Right ventricle myocardium superior (tissue), 1 donor: Measurements from ENCODE around the gene POLR2B. TPM values are rescaled to one million over a fixed set of nuclear protein-coding genes. Genes with fewer than 3 reads are reported as not detected.
"Not testable (repeated sequence)": the region's sequence is repeated elsewhere in the genome, so short reads cannot be mapped to it uniquely, and the experiment has no call there.

Source experiments
- ATAC-seq: fragments of 200-7000 bp; cut with Tn5 transposase; one replicate; pipeline ENCODE4 v1.9.1; 2020; ENCODE audit warnings: mild to moderate bottlenecking; ENCODE audit not compliant: poor library complexity
- DNase-seq: peaks from one replicate; pipeline ENCODE4 v3.0.0-alpha.2; 2020
- intact Hi-C: fragments of 100-400 bp; cut with DNase I; formaldehyde crosslinking; loops from one replicate; pipeline ENCODE4 v1.11.2; 2022
- total RNA-seq: library from RNA; stranded (reverse); fragmentation: NEBNext Ultra II Directional; extraction: Animal tissue kit (Norgen Biotek cat#: 25700); gene quantifications from one replicate; pipeline ENCODE4 v1.2.1, GENCODE V29; 2021
- donor health status: DM: no; HTN: yes; CAD: no; lungs with severe emphysema.

POLR2B gene
- total RNA-seq, 1 donor from 2014 or later, result 71.6 TPM

DNA sequence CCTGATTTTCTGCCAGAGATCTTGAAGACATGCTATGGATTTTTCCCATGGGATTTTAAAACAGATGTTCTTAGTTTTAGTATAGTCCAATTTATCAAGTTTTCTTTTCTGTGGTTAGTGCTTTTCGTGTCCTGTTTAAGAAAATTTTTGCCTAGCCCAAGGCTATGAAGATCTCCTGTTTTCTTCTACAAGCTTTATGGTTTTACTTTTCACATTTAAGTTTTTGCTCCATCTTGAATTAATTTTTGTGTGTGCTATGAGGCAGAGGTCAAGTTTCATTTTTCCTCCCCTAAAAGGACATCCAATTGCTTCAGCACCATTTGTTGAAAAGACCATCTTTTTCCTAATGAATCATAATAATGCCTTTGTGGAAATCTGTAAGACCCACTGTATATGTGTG is 65.6 kb downstream of the POLR2B start:
- intact Hi-C loops, result loop anchor here (5.0 kb wide), 1 partner anchor 68 kb away; the partner anchor contains the start of gene IGFBP7
- DNase-seq (no peak), ATAC-seq (no peak)

DNA sequence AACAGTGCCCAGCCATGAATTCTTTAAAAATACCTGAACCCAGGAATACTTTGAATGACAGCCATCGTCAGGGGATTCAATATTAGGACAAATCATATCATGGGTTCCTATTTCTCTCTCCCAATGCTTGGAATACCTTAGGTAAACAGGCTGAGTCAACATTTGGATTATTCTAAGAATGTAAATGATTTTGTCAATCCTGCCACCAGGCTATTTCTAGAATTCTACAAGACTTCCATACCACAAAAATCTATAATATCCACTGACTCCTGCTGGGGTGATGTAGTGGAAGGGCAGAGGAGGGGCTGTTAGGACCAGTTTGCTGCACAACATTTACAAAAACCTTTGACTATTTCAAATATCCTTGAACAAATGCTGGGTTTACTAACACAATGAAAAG is 66.3 kb downstream of the POLR2B start:
- no peak for DNase-seq
- no peak for ATAC-seq
- intact Hi-C loops, result loop anchor here (5.0 kb wide), 1 partner anchor 67 kb away; the partner anchor contains the start of gene IGFBP7

DNA sequence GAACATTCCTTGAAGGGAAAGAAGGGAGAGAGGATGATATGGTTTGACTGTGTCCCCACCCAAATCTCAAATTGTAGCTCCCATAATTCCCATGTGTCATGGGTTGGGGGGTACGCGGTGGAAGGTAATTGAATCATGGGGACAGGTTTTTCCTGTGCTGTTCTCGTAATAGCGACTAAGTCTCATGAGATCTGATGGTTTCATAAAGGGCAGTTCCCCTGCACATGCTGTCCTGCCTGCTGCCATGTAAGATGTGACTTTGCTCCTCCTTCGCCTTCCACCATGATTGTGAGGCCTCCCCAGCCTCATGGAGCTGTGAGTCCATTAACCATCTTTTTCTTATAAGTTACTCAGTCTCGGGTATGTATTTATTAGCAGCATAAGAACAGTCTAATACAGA is 68.3 kb downstream of the POLR2B start:
- intact Hi-C loops, ATAC-seq, DNase-seq: not testable (repeated sequence)

- DNase-seq, result no peak
- intact Hi-C loops, result no loop called here
- peak; percentile 45 for ATAC-seq
Measured at GRCh38 chr4:57048590-57049304, 70.1 kb downstream of the POLR2B start.

DNA sequence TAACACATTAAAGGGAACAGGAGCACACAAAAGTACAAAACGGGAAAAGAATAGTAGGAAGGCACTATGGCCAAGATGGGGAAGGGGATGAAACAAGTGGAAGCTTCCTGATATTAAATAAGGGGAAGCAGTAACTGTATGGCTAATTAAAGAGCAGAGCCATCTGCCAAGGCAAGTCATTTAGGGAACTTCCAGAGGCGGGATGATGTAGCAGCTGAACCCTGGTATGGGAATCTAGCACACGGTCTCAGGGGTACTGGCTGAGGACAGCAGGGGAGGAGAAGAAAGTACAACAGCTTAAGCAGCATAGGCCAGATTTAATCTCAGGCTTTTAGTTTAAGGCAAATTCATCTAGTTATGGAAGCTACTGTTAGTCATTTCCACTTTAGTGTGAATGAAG is 72.4 kb downstream of the POLR2B start:
- intact Hi-C loops, result no loop called here
- no peak for DNase-seq
- ATAC-seq, result peak; percentile 44

- no peak for ATAC-seq
- intact Hi-C loops, result no loop called here
Measured at GRCh38 chr4:57051524-57051923, 72.8 kb downstream of the POLR2B start.

DNA sequence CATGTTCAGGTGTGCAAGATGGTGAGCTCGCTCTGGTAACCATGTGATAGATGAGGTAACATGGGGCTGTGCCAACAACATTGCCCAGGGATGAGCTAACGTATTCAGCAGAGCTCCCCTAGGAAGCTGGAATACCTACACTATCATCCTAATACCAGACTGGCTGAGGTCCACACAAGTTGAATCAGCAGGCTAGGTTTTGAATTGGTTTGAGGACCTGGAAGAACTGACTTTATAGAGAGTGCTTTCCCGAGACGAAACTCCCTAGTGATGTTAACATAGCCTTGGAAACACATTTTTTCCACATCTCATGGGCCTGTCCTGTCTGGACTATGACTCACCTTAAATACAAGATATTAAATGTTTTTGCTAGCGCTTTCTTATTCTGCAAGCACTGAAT is 74.8 kb downstream of the POLR2B start:
- intact Hi-C loops, result no loop called here
- ATAC-seq (no peak), DNase-seq (no peak)

More at GRCh38 chr4:57051524-57051923, 72.8 kb downstream of the POLR2B start:
- DNase-seq, result no peak

GRCh38 chr4:57055886-57056285 is 77.2 kb downstream of the POLR2B start:
- peak; percentile 71 for ATAC-seq
- peak; percentile 64 for DNase-seq
- intact Hi-C loops, result no loop called here

DNA sequence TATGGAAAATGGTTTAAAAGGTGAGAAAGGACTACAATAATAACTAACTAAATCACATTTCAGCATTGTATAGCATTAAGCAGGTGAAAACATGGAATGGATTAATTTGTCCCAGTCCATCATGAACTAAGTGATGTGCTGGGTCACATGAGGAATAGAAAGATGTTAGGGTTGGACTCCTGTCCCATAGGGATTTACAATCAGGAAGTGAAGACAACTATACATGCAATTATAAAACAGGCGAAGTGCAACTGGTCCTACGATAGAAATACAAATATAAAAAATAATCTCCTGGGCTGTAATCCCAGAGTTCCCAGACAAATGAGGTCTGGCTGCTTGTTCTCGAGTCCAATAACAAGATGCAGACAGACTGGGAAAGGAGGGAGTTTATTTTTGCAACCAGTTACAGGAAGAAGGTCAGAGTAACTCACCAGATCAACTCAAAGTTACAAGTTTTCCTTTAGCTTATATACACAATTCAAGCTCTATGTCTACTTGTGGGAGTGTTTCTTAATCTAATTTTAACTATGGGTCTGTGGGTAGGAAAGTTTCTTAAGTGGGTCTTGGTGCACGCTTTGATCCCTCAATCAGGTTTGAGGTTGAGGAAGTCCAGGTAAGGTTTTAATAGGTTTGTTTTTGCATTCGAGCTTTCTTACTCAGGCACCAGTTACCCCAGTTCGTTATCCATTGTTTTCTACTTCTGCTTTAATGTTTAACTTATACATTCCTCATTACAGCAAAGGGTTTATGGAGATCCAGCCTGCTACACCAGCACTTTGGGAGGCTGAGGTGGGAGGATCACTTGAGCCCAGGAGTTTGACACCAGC is 81.4 kb downstream of the POLR2B start:
- ATAC-seq, result no peak
- no peak for DNase-seq
- intact Hi-C loops, result no loop called here

DNA sequence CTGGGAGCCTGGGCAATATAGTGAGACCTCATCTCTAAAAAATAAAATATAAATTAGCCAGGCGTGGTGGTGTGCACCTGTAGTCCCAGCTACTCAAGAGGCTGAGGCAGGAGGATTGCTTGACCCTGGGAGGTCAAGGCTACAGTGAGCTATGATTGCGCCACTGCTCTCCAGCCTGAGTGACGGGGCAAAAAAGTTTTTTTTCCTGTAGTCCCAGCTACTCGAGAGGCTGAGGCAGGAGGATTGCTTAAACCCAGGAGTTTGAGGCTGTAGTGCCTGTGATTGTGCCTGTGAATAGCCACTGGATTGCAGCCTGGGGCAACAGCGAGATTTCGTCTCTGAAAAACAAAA is 82.0 kb downstream of the POLR2B start:
- DNase-seq, ATAC-seq, intact Hi-C loops: not testable (repeated sequence)

- DNase-seq (no peak), ATAC-seq (no peak)
- intact Hi-C loops, result no loop called here
Measured at GRCh38 chr4:57061395-57061794, 82.7 kb downstream of the POLR2B start.

DNA sequence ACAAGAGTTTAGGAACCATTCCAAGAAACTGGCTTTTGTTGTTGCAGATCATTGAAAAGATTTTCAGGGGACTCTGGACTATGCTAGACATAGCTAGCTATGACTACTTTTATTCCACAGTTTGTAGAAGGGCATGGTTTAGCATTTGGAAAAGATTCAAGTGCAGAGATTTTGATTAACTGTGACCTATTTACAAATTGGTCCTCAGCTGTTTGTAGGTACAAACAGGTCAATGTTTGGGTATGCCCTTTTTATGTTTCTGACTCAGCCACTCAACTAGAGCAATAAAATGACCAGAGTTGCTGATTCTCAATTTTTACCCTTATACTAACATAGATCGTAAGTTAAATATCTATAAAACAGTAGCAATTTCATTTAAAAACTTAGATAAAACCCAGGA is 84.8 kb downstream of the POLR2B start:
- intact Hi-C loops, result no loop called here
- ATAC-seq, result no peak

GRCh38 chr4:57064120-57064519 is 85.4 kb downstream of the POLR2B start:
- DNase-seq (no peak), ATAC-seq (no peak)
- intact Hi-C loops, result no loop called here

More for the DNA sequence above, 84.8 kb downstream of the POLR2B start:
- DNase-seq, result no peak

DNA sequence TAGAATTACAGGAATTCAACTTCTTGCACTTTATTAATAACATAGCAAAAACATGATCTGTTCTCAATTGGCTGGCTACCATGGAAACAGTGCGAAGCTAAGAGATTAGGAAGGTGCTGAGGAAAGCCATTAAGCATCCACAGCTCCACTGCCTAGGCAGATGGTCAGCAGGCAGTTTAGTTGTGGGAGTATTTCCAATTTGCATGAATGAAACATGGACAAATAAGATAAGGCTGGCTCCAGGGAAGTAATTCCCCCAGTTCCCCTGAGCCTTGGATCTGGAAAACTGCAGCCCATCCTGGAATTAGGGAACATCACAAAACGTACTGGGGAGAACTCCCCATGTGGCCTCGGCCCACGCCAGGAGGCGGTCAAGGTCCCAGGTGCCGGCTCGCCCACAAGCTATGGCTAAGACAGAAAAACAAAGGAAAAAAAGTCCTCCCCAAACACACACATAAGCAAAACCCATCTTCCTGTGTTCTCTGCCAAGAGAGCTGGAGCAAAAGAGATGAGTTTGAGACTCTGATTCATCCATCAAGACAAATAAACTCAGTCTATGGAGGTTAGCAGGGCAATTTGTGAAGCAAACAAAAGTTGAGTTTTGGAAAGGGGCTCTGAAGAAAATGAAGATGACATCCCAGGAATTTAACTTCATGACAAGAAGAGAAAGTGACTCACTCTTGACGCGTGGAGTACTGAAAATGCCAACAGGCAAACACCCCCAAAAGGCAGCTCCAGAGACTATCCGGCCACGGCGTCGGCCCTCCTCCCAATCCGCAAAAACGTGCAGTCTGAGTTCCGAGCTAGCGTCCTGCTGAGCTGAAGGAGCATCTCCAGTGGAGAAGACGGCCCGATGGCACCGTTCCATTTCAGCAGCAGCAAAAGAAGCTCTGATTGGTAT is 86.4 kb downstream of the POLR2B start:
- peak; percentile 76 for ATAC-seq
- intact Hi-C loops, result no loop called here

GRCh38 chr4:57065730-57066482 is 87.2 kb downstream of the POLR2B start:
- intact Hi-C loops, result no loop called here
- no peak for DNase-seq
- no peak for ATAC-seq

More for the DNA sequence above, 86.4 kb downstream of the POLR2B start:
- peak; percentile 80 for DNase-seq

GRCh38 chr4:57068237-57068981 is 89.7 kb downstream of the POLR2B start:
- ATAC-seq (no peak), DNase-seq (no peak)
- intact Hi-C loops, result no loop called here

GRCh38 chr4:57070461-57070860 is 91.8 kb downstream of the POLR2B start:
- intact Hi-C loops, result no loop called here
- no peak for ATAC-seq

DNA sequence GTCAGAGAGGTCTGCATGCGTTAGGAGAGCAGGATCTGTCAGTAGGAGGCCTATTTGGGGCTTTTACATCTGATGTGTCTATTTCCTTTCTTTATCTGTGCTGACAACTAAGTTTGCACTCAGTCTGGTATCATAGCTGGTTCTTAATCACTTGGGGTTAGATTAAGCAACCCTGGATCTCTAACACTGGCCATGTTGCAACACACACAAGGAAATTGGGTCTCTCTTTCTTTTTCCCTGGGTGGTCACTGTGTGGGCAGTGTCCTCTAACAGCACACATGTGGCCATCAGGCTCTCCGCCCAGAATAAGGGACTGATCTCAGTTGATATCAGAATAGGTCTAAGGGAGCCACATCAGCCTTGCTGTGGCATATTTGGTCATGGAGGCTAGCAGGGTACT is 92.6 kb downstream of the POLR2B start:
- peak; percentile 68 for DNase-seq
- ATAC-seq, result peak; percentile 78
- intact Hi-C loops, result no loop called here

More at GRCh38 chr4:57070461-57070860, 91.8 kb downstream of the POLR2B start:
- DNase-seq, result no peak
